Activated T-helper 1 cell treated with anti-CD3 and anti-CD28 coated beads, Interleukin-12 subunit alpha, Interleukin-12 subunit beta, Interleukin-2, Interleukin-4 antibody, amounts not matched to agents 30 ng/mL and 10 ng/mL and 1 ng/mL, durations not matched to agents 14 hours and 24 hours and 36 hours (primary cell): ENCODE results near the gene UTS2B. TPM values are rescaled to one million over a fixed set of nuclear protein-coding genes. Genes with fewer than 3 reads are reported as not detected.
A peak's percentile ranks its signal among the peaks of the same experiment; 100 is the strongest.

Source experiments
- DNase-seq: peaks from one replicate; pipeline ENCODE4 v3.0.0; 2021; ENCODE audit warnings: low spot score
- H3K27ac Mint-ChIP-seq: one replicate; pipeline ENCODE4 v1.8.0; 2021; ENCODE audit warnings: mild to moderate bottlenecking, mixed read lengths
- H3K27me3 Mint-ChIP-seq: one replicate; pipeline ENCODE4 v1.8.0; 2022; ENCODE audit warnings: mild to moderate bottlenecking, moderate library complexity, mixed read lengths; ENCODE audit not compliant: insufficient read depth
- H3K36me3 Mint-ChIP-seq: one replicate; pipeline ENCODE4 v1.8.0; 2021; ENCODE audit warnings: low read depth, mixed read lengths
- H3K4me1 Mint-ChIP-seq: one replicate; pipeline ENCODE4 v1.8.0; 2021; ENCODE audit warnings: low read depth, mixed read lengths
- H3K4me3 Mint-ChIP-seq: one replicate; pipeline ENCODE4 v1.8.0; 2021; ENCODE audit warnings: mild to moderate bottlenecking, moderate library complexity, mixed read lengths
- H3K9me3 Mint-ChIP-seq: one replicate; pipeline ENCODE4 v1.8.0; 2021; ENCODE audit warnings: mixed read lengths
- intact Hi-C: fragments of 100-400 bp; cut with micrococcal nuclease; formaldehyde crosslinking; loops from one replicate; pipeline ENCODE4 v1.15.1; 2024
- total RNA-seq: library from RNA; stranded (reverse); gene quantifications from 2 replicates; pipeline ENCODE4 v1.2.3, GENCODE V29; 2022

Gene UTS2B
- not detected in 2 replicates for total RNA-seq

- intact Hi-C loops: loop anchor here (1.0 to 10.0 kb wide), 4 partner anchors 8 to 815 kb away; partner anchors contain the start of gene IL1RAP
- no peak for DNase-seq
- H3K4me3 Mint-ChIP-seq: peak within 1 kb of the TSS; percentile 80
- peaks cover 2% of the 10 kb centered on the region for H3K36me3 Mint-ChIP-seq
- H3K9me3 Mint-ChIP-seq: no peaks in the 10 kb centered on the region
- peaks cover 11% of the 10 kb centered on the region for H3K27me3 Mint-ChIP-seq
- H3K27ac Mint-ChIP-seq: peak within 1 kb of the TSS; percentile 74
- peaks cover 39% of the 10 kb centered on the region for H3K4me1 Mint-ChIP-seq
These were observed at the start of gene UTS2B for GRCh38 chr3:191329654-191330529. UTS2B (minus strand) TSS chr3:191330526; CDS start chr3:191282189, 48,337 bp downstream.

DNA sequence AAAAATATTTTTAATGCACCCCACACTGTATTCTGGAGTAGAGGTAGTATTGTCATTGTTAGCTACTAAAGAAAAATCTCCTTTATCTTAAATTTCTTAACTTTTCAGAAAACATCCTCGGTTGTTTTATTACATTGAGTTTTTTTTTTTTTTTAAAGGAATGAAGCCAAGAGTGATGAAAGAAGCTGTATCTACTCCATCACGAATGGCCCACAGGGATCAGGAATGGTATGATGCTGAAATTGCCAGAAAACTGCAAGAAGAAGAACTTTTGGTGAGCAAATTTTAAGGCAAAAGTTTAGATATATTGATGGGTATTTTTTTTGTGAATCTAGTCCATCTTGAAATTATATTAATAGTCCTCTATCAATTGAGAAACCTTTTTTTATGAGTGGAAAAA, 49.7 kb upstream of the UTS2B start:
- Mint-ChIP-seq H3K9me3 (no peaks in the 10 kb centered on the region), H3K4me1 (peaks cover 9% of the 10 kb centered on the region), H3K27me3 (no peaks in the 10 kb centered on the region), H3K27ac (no peak overlapping the region), H3K36me3 (peaks cover 9% of the 10 kb centered on the region), H3K4me3 (no peak overlapping the region)
- no peak for DNase-seq
- intact Hi-C loops: no loop called here

DNA sequence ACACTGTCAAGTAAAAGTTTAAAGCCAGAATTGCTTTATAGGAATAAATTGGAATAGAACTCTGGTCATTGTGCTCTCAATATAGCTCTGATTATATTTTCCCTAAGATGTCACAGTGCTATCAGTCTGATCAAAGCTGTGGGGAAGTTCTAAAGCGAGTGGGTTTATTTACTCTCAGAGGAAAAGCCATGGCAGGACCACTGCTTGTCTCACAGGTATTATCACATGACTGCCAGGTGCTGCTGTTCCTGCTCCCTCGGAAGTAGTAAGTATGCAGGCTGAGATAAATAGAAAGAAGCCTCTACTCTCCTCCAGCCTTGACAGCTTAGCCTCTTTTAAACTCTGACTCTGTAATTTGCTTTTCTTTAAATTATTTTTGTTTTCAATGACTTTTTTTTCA, 49.1 kb upstream of the UTS2B start:
- Mint-ChIP-seq H3K4me1 (peaks cover 9% of the 10 kb centered on the region), H3K27me3 (no peaks in the 10 kb centered on the region), H3K27ac (no peak overlapping the region), H3K4me3 (no peak overlapping the region), H3K36me3 (peaks cover 13% of the 10 kb centered on the region), H3K9me3 (no peaks in the 10 kb centered on the region)
- intact Hi-C loops: loop anchor here (5.0 kb wide), 1 partner anchor 42 kb away; no protein-coding TSS in a partner anchor
- DNase-seq: no peak

- Mint-ChIP-seq H3K27me3 (no peaks in the 10 kb centered on the region), H3K9me3 (no peaks in the 10 kb centered on the region), H3K36me3 (peaks cover 13% of the 10 kb centered on the region), H3K27ac (no peak overlapping the region), H3K4me1 (peaks cover 9% of the 10 kb centered on the region), H3K4me3 (no peak overlapping the region)
- no peak for DNase-seq
- intact Hi-C loops: loop anchor here (5.0 kb wide), 1 partner anchor 41 kb away; no protein-coding TSS in a partner anchor
These were observed 48.0 kb upstream of the UTS2B start for GRCh38 chr3:191378142-191378812.

DNA sequence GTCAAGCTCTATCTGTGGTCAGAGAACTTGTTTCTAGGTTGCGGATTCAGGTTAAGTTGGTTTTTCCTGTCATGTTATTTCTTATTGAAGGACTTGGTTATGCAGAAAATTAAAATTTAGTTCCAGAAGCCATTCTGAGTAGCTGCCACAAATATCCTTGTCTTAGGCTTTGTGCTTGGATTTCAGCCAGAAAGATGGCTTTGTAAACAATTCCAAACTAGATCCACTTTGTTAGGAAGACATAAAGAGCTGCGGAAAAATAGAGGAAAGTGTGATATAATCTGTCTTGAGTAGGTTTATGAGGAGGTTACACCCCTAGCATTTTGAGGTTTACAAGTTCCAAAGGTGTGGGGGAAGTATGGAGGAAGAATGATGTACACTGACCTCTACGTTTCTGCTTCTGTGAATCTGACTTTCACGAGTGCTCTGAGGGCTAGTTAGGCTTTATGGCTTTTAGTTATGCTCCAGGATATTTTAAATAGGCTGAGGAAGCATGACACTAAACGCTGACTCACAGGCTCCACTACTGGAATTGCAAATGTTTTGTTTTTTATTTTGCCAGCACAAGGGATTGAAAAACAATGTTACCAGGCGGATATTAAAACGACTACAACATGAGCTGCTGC, 46.3 kb upstream of the UTS2B start:
- Mint-ChIP-seq H3K27me3 (no peaks in the 10 kb centered on the region), H3K9me3 (no peaks in the 10 kb centered on the region), H3K4me1 (peaks cover 9% of the 10 kb centered on the region), H3K4me3 (no peak overlapping the region), H3K36me3 (peaks cover 12% of the 10 kb centered on the region), H3K27ac (no peak overlapping the region)
- DNase-seq: no peak
- intact Hi-C loops: loop anchor here (5.0 kb wide), 1 partner anchor 39 kb away; no protein-coding TSS in a partner anchor

DNA sequence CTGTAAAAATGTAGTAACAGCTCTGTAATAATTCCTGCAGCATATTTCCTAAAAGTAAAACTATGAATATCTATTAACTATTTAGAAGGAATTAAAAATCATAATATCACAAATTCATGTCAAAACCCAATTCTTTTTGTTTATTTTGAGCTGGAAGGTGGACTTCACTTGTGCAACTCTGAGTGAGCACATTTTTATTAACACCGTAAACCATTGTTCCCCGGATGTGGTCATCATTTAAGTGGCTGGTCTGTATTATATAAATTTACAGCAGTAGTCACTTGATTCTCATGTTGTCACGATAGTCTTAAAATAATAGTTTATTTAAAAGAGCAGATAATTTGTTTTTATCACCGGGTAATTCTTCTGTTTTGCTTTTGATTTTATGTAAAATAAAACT, 43.0 kb upstream of the UTS2B start:
- DNase-seq: no peak
- Mint-ChIP-seq H3K4me3 (no peak overlapping the region), H3K9me3 (no peaks in the 10 kb centered on the region), H3K27ac (no peak overlapping the region), H3K36me3 (peaks cover 7% of the 10 kb centered on the region), H3K4me1 (peaks cover 2% of the 10 kb centered on the region), H3K27me3 (no peaks in the 10 kb centered on the region)
- intact Hi-C loops: no loop called here

GRCh38 chr3:191372122-191372521, 41.8 kb upstream of the UTS2B start:
- intact Hi-C loops: no loop called here
- no peaks in the 10 kb centered on the region for H3K4me1 Mint-ChIP-seq
- H3K9me3 Mint-ChIP-seq: no peaks in the 10 kb centered on the region
- H3K4me3 Mint-ChIP-seq: no peak overlapping the region
- H3K27ac Mint-ChIP-seq: no peak overlapping the region
- H3K36me3 Mint-ChIP-seq: peaks cover 7% of the 10 kb centered on the region
- no peak for DNase-seq
- no peaks in the 10 kb centered on the region for H3K27me3 Mint-ChIP-seq

GRCh38 chr3:191369616-191370010, 39.3 kb upstream of the UTS2B start:
- H3K27me3 Mint-ChIP-seq: no peaks in the 10 kb centered on the region
- DNase-seq: no peak
- H3K9me3 Mint-ChIP-seq: no peaks in the 10 kb centered on the region
- H3K4me1 Mint-ChIP-seq: no peaks in the 10 kb centered on the region
- intact Hi-C loops: no loop called here
- peaks cover 2% of the 10 kb centered on the region for H3K36me3 Mint-ChIP-seq
- H3K27ac Mint-ChIP-seq: no peak overlapping the region
- H3K4me3 Mint-ChIP-seq: no peak overlapping the region

GRCh38 chr3:191368755-191369615, 38.7 kb upstream of the UTS2B start:
- H3K9me3 Mint-ChIP-seq: no peaks in the 10 kb centered on the region
- no peaks in the 10 kb centered on the region for H3K4me1 Mint-ChIP-seq
- no peak overlapping the region for H3K4me3 Mint-ChIP-seq
- H3K27ac Mint-ChIP-seq: no peak overlapping the region
- H3K27me3 Mint-ChIP-seq: no peaks in the 10 kb centered on the region
- intact Hi-C loops: no loop called here
- DNase-seq: no peak
- H3K36me3 Mint-ChIP-seq: peaks cover 2% of the 10 kb centered on the region

DNA sequence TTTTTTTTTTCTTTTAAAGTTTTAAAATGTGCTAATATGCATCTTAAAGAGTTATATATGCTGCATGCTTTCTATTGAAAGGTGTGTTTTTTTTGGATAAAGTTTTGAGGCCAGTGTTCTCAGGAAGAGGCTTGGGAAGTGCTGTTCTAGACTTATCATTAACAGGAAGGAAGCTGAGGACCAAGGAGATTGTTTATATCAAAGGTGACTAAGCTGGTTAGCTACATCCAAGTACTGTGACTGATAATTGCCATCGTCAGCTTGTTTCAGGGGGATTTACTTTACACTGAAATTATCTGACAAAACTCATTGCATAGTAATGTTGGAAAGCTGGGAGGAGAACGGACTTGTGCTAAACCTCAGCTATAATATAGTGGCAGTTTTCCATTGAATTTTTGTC, 36.3 kb upstream of the UTS2B start:
- H3K36me3 Mint-ChIP-seq: peaks cover 2% of the 10 kb centered on the region
- no peaks in the 10 kb centered on the region for H3K27me3 Mint-ChIP-seq
- intact Hi-C loops: no loop called here
- no peak overlapping the region for H3K27ac Mint-ChIP-seq
- no peaks in the 10 kb centered on the region for H3K9me3 Mint-ChIP-seq
- DNase-seq: no peak
- H3K4me3 Mint-ChIP-seq: no peak overlapping the region
- no peaks in the 10 kb centered on the region for H3K4me1 Mint-ChIP-seq

GRCh38 chr3:191363221-191363620, 32.9 kb upstream of the UTS2B start:
- no peaks in the 10 kb centered on the region for H3K9me3 Mint-ChIP-seq
- no peak overlapping the region for H3K4me3 Mint-ChIP-seq
- intact Hi-C loops: no loop called here
- no peaks in the 10 kb centered on the region for H3K27me3 Mint-ChIP-seq
- peaks cover 11% of the 10 kb centered on the region for H3K36me3 Mint-ChIP-seq
- peaks cover 15% of the 10 kb centered on the region for H3K4me1 Mint-ChIP-seq
- no peak for DNase-seq
- H3K27ac Mint-ChIP-seq: no peak overlapping the region

- DNase-seq: no peak
- Mint-ChIP-seq H3K4me1 (peaks cover 17% of the 10 kb centered on the region), H3K27me3 (no peaks in the 10 kb centered on the region), H3K4me3 (no peak overlapping the region), H3K27ac (no peak overlapping the region), H3K9me3 (no peaks in the 10 kb centered on the region), H3K36me3 (peaks cover 11% of the 10 kb centered on the region)
- intact Hi-C loops: no loop called here
These were observed 32.3 kb upstream of the UTS2B start for GRCh38 chr3:191362524-191363090.
